ENCODE results near the gene C5orf46. TPM values are rescaled to one million over a fixed set of nuclear protein-coding genes. Genes with fewer than 3 reads are reported as not detected.

C5orf46 gene
- total RNA-seq, 2 donors from 2014 or later: not detected

GRCh38 chr5:147869112-147869511 is 37.2 kb downstream of the C5orf46 start:
- 18 to 43% methylated on average over 1 to 4 of the region's 4 CpGs for WGBS, 2 experiments (ENCODE audit: insufficient coverage in 1 of 2, insufficient read length in 1 of 2)
- no peaks in the 10 kb centered on the region for H3K27me3 Mint-ChIP-seq (ENCODE audit: insufficient read depth)

DNA sequence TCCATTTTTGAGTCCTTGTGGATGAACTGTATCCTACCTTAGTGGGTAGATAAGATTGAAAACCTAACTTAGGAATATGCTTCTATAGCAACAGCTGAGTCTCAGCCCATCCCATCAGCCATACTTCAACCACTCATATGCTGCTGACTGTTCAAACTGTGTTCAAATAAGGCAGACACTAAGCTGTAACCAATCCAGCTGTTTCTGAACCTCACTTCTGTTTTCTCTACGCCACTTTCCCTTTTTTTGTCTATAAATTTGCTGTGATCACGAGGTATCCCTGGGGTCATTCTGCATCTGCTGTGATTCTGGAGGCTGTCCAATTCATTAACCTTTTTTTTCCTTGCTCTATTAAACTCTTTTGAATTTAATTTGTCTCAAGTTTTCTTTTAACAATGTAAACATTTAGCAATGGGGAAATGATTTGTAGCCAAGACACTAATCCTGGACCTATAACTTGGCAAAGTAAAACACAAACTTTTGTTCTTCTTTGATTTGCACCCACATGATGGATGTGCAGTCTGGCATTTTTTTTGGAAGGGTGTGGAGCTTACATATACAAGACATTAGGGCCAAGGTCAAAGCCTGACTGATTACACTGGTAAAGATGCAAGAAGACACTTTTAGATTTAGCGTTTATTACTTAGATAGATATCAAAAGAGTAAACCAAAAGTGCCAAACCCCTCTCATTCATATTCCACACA is 42.7 kb downstream of the C5orf46 start:
- peaks cover 2% of the 10 kb centered on the region for H3K4me1 ChIP-seq (ENCODE audit: control insufficient read depth, insufficient read depth, low read length)
- H3K4me3 ChIP-seq (ENCODE audit: low read length): no peak overlapping the region
- H3K27ac ChIP-seq (ENCODE audit: low read depth, low read length): no peak overlapping the region
- Mint-ChIP-seq H3K4me3 (no peak overlapping the region), H3K9me3 (no peaks in the 10 kb centered on the region), H3K27ac (peak overlapping the region; percentile 5), H3K27me3 (ENCODE audit: insufficient read depth) (no peaks in the 10 kb centered on the region), H3K4me1 (peaks cover 83% of the 10 kb centered on the region), H3K36me3 (ENCODE audit: low read depth) (peaks cover 5% of the 10 kb centered on the region)
- DNase-seq: no peak
- no peak overlapping the region for H3K9ac ChIP-seq (ENCODE audit: extremely low read depth, low read length, poor library complexity, severe bottlenecking)
- H3K36me3 ChIP-seq (ENCODE audit: control insufficient read depth, insufficient read depth, low read length): no peaks in the 10 kb centered on the region
- H3K27me3 ChIP-seq (ENCODE audit: control insufficient read depth, insufficient read depth, low read length, poor library complexity, severe bottlenecking): no peaks in the 10 kb centered on the region
- 92 to 100% methylated on average over 1 to 3 of the region's 3 CpGs for WGBS, 2 experiments (ENCODE audit: insufficient coverage in 1 of 2, insufficient read length in 1 of 2)
- H3K9me3 ChIP-seq (ENCODE audit: control insufficient read depth, low read length): no peaks in the 10 kb centered on the region
- no peak for TF ChIP-seq CTCF (conservative IDR thresholded peaks at IDR 0.05)

More at GRCh38 chr5:147869112-147869511, 37.2 kb downstream of the C5orf46 start:
- Histone ChIP-seq H3K27ac (ENCODE audit: low read depth, low read length) (peak overlapping the region; percentile 30), H3K4me1 (ENCODE audit: control insufficient read depth, insufficient read depth, low read length) (peaks cover 8% of the 10 kb centered on the region), H3K9ac (ENCODE audit: extremely low read depth, low read length, poor library complexity, severe bottlenecking) (no peak overlapping the region), H3K36me3 (ENCODE audit: control insufficient read depth, insufficient read depth, low read length) (no peaks in the 10 kb centered on the region), H3K27me3 (ENCODE audit: control insufficient read depth, insufficient read depth, low read length, poor library complexity, severe bottlenecking) (no peaks in the 10 kb centered on the region), H3K4me3 (ENCODE audit: low read length) (peak overlapping the region; percentile 5), H3K9me3 (ENCODE audit: control insufficient read depth, low read length) (no peaks in the 10 kb centered on the region)
- TF ChIP-seq CTCF (conservative IDR thresholded peaks at IDR 0.05): no peak
- Mint-ChIP-seq H3K4me1 (peaks cover 84% of the 10 kb centered on the region), H3K4me3 (peak overlapping the region; percentile 71), H3K36me3 (ENCODE audit: low read depth) (peaks cover 21% of the 10 kb centered on the region), H3K27ac (peak overlapping the region; percentile 96), H3K9me3 (no peaks in the 10 kb centered on the region)
- DNase-seq: peak; percentile 87

DNA sequence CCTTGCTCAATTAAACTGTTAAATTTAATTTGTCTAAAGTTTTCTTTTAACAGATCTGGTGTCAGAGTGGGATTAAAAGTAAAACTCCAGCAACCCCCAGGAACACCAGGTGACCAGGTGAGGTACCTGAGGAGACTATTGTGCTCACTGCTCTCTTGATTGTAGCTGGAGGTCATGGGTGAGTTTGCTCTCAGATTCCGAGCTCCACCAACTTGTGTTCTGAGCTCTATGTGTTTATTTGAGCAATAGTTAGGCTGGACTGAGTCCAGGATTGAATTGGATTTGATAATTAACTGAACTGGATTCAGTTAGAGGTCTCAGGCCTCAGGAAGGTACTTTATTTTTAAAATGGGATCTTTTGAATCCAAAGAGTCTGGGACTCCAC is 45.7 kb downstream of the C5orf46 start:
- H3K9me3 Mint-ChIP-seq: no peaks in the 10 kb centered on the region
- no peak for TF ChIP-seq CTCF (conservative IDR thresholded peaks at IDR 0.05)
- Histone ChIP-seq H3K27ac (ENCODE audit: low read depth, low read length) (no peak overlapping the region), H3K4me1 (ENCODE audit: control insufficient read depth, insufficient read depth, low read length) (peaks cover 2% of the 10 kb centered on the region), H3K9ac (ENCODE audit: extremely low read depth, low read length, poor library complexity, severe bottlenecking) (no peak overlapping the region), H3K36me3 (ENCODE audit: control insufficient read depth, insufficient read depth, low read length) (no peaks in the 10 kb centered on the region), H3K9me3 (ENCODE audit: control insufficient read depth, low read length) (no peaks in the 10 kb centered on the region), H3K27me3 (ENCODE audit: control insufficient read depth, insufficient read depth, low read length, poor library complexity, severe bottlenecking) (no peaks in the 10 kb centered on the region), H3K4me3 (ENCODE audit: low read length) (no peak overlapping the region)
- peak; percentile 54 for DNase-seq
- WGBS, 2 experiments (ENCODE audit: insufficient coverage in 1 of 2, insufficient read length in 1 of 2): 81% methylated on average over 1 of the region's 1 CpG; no CpG with 5 or more reads in 1 of the 2 experiments
- H3K4me3 Mint-ChIP-seq: no peak overlapping the region
- H3K4me1 Mint-ChIP-seq: peaks cover 67% of the 10 kb centered on the region
- no peaks in the 10 kb centered on the region for H3K36me3 Mint-ChIP-seq (ENCODE audit: low read depth)
- H3K27ac Mint-ChIP-seq: peak overlapping the region; percentile 45
- H3K27me3 Mint-ChIP-seq (ENCODE audit: insufficient read depth): no peaks in the 10 kb centered on the region
